Measurements from ENCODE around the gene LIN28A.
"Not testable (repeated sequence)": the region's sequence is repeated elsewhere in the genome, so short reads cannot be mapped to it uniquely, and the experiment has no call there.

Gene LIN28A, protein sequence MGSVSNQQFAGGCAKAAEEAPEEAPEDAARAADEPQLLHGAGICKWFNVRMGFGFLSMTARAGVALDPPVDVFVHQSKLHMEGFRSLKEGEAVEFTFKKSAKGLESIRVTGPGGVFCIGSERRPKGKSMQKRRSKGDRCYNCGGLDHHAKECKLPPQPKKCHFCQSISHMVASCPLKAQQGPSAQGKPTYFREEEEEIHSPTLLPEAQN

DNA sequence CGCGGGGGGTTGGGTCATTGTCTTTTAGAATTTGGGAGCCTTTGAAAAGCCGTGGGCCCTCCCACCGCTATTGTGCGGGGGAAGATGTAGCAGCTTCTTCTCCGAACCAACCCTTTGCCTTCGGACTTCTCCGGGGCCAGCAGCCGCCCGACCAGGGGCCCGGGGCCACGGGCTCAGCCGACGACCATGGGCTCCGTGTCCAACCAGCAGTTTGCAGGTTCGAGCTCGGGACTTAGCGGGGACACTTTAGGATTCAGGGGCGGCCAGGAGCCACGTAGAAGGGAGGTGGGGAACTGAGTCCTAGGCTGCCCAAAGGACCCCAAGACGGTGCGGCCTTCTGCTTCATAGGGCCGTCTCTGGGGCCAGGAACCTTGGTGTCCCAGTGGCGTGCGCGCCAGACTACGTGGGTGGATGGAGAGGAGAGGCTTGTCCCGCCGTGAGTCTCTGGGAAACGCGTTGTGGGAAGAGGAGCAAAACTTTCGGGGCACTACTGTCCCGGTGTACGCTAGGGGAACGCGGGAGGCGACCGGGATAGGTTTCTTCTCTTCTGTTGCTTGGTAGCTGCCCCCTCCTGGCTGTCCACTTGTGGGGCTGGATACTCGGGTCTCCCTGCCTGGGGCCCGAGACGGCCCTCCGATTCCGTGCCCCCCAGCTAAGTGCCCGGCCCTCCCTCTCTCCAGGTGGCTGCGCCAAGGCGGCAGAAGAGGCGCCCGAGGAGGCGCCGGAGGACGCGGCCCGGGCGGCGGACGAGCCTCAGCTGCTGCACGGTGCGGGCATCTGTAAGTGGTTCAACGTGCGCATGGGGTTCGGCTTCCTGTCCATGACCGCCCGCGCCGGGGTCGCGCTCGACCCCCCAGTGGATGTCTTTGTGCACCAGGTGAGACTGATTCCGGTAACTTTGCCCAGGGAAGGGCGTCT lies at the start of gene LIN28A:
Gene LIN28A (plus strand): TSS at position 112 of the 918 bp plus-strand sequence. CDS start 75 bp downstream, at position 187.
- DNase-seq (ENCODE audit: low read depth), result no peak

DNA sequence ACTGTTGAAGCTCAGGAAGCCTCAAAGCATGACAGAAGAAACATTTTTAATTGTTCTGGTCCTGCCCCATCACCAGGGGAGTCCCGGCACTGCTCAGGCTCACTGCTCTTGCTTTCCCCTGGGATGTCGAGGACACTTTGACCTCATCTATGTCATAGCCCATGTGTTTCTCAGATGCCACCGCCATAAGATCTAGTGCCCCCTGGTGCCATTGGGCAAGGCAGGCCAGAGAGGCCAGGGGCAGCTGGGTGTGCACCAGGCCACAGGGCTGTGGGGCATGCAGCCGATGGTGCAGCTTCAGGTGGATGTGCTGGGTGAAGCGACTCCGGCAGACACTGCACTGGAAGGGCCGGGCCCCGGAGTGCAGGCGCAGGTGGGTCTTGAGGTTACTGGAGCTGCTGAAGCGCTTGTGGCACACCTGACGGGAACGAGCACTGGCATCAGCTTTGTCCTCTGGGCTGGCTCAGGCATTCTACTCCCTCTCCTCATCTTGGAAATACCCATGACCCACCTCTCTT lies 49.0 kb upstream of the LIN28A start:
- no peak for DNase-seq (ENCODE audit: low read depth)

DNA sequence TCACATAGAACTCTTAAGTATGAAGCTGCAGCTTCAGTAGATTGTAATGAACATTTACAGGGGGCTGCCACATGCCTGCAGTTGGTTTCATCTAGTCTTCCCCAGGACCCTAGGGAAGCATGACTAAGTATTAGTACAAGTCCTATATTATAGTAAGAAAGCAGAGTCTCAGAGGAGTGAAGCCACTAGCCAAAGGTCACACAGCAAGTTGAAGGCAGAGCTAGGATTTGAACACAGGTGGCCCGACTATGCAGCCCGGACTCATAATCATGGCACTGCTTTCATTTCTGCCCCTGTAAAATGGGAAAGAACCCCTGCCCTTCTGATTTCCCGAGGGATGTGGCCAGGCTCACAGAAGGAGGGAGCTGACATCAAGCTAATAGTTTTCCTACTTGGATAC lies 48.3 kb upstream of the LIN28A start:
- DNase-seq (ENCODE audit: low read depth), result no peak

DNA sequence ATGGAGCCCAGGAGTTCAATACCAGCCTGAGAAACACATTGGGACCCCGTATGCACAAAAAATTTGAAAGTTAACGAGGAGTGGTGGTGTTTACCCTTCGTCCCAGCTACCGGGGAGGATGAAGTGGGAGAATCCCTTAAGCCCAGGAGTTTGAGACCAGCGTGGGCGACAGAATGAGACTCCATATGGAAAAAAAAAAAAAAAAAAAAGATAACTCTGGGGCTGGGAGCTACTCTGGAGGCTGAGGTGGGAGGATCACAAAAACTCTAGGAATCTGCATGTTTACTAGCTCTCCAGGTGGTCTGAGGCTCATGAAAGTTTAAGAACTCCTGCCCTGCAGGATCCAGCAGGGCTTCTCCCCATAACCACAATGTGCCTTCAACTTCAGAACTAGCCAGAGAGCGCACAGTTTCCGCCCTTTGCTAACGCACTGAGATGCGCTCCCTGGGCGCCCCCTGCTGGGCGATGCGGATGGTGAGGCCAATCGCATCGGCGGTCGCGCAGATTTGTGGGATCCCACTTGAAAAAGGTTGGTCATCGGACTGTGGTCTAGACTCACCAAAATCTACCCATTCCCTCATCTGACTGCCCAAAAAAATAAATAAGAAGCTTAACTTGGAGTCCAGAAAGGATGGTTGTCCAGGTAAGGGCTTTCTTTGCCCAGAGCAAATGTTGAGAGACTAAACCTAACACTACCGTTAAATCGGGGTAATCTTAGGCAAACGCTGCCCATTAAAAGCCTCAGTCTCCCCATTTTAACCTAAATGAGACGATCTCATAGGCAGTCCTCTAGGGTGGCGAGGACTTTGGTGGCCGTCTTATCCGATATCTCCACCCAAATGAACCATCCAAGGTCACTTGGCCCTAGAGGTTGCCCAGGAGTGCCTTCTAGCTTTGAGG lies 46.8 kb upstream of the LIN28A start:
- DNase-seq (ENCODE audit: low read depth), result peak; percentile 82

DNA sequence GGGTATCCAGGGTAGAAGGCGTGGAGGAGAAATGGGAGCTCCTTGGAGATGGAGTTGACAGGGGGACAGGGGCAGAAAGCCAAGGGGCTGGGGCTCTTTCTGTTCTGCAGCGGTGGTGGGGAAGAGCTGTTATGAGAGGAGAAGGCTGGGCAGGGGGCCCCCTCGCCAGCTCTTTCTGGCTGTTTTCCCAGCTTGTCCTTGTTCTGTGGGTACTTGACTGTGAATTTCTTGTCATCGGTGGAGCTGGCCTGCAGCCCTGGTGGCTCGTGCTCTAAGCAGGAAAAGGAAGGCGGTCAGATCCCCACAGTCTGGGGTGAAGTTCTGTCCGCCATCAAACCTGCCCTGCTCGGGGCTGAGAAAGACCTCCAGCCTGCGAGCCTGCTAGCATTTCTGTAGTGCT lies 45.7 kb upstream of the LIN28A start:
- no peak for DNase-seq (ENCODE audit: low read depth)

DNA sequence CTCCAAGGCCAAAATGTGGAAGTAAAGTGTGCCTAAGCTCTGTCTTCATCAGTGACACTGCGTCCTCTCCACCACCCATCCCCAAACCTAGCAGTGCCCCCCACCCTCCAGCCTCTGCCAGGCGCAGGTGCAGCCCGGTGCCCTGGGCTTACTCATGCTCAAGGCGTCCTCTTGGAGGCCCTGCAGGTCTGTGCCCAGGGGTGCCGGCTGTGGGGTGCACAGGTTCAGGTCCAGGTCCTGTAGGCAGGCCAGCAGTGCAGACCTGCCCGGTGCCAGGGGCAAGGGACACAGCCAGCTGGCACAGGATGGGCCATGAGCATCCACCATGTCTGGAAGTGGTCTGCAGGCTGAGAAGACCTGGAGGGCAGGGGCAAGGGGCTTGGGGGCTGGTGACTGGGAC lies 43.2 kb upstream of the LIN28A start:
- no peak for DNase-seq (ENCODE audit: low read depth)

DNA sequence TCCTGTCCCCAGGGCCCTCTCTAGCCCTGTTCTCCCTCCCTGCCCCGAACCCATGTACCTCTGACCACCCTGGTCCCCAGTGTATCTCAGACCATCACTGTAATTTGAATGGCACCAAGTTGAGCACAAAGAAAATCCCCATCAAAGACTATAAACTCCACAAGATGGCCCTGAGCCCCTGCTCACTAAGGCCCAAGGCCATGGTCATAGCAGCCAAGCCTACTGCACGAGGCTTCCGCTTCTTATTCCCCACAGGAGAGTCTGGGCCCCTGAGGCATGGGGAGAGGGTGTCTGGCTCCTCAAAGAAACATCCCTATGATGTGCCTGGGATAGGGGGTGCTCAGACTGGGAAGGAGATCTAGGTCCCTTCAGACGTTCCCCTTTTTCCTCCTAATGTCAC lies 42.6 kb upstream of the LIN28A start:
- DNase-seq (ENCODE audit: low read depth), result no peak

DNA sequence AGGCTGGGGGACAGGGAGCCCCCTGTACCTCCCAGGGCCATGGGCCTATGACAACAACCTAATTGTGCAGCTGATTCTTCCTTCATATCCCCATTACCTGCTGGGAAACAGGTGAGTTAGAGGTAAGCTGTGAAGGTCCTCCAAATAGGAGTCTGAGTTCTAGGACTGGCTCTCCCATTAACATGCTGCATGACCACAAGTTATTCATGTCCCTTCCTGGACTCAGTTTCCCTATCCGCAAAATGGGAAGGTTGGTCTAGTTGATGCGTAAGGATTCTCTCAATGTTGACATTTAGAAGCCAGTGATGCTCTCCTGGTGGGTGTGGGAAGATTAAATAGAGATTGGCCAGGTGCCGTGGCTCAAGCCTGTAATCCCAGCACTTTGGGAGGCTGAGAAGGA lies 42.1 kb upstream of the LIN28A start:
- no peak for DNase-seq (ENCODE audit: low read depth)

DNA sequence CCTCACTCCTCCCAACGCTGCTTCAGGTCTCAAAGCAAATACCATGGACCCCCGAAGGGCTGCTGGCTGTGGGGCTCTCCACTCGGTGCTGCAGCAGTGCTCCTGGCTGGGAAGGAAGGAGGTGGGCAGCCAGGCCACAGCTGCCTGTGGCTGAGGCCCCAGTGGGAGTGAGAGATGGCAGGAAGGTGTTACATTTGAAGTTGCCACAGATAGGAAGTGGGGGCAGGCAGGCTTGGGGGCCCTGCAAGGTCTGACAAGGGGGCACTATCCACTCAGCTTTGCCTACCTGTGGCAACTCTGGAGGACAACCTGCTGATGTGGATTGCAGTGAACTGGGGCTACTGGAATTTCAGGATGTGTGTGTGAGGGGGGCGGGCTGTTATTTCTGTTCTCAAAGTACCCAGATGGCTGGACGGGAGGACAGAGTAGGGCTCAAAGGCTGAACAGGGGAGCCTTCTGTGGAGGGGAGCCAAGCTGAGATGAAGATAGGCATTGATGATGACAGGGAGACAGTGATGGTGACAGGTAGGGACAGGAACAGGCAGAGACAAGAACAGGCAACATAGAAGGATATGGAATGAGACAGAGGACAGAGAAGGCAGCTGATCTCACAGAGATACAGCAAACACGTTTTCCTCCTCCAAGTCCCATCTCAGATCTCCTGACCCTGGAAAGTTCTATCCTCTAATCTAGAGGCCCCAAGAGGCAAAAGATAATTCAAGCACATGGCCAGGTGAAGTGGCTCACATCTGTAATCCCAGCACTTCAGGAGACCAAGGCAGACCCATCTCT lies 39.8 kb upstream of the LIN28A start:
- no peak for DNase-seq (ENCODE audit: low read depth)

DNA sequence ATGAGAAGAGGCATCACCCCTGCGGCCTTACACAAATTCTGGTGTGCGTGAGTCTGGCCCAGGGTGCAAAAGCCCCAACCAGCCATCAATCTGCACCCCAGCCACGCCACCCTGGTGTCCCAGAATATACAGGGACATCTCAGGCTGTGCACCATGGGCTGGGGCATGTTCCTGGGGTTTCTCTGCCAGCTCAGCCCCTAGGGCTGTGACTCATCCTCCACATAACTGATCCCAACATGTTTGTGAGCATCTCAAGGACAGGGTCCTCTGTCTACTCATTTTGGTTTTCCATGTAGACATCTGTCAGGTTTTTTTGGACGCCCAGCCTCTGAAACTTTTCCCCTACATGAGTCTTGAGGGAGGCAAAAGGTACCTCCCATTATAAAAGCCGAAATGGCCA lies 38.6 kb upstream of the LIN28A start:
- peak; percentile 72 for DNase-seq (ENCODE audit: low read depth)

DNA sequence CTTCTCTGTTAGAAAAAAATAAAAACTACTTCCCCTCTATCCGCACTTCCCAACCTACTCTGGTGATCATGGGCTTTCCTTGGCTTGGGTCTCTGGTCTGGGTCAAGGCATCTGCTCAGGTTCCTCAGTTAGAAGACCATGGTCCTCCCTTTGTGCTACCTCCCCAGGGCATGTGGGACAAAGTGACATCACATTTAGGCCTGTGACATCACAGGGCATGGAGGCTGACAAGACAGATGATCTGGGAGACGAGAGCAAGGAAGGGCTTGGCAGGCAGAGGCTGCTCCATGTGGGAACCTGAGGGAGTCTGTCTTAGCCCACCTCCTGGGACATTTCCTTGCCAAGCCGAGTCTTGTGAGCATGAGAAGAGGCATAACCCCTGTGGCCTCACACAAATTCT lies 38.0 kb upstream of the LIN28A start, which contains the start of gene ZNF683:
Gene ZNF683 (minus strand): TSS at position 140 of the 400 bp plus-strand sequence. CDS start 4,179 bp downstream, outside the sequence.
- DNase-seq (ENCODE audit: low read depth), result not testable (repeated sequence)

DNA sequence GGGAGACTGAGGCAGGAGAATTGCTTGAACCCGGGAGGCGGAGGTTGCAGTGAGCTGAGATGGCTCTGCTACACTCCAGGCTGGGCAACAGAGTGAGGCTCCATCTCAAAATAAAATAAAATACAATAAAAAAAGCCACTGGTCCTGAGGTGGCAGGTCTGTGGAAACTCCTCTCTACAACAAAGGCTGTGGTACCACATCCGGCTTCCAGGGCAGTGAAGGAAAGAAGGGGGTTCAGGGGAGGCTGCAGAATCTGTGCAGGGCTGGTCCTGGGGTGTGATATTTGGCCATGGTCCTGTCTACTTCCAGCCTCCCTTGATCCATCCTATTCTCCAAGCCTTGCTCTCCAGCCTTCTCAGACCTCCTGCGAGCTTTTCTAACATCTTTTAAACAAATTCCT lies 37.3 kb upstream of the LIN28A start:
- DNase-seq (ENCODE audit: low read depth), result no peak

DNA sequence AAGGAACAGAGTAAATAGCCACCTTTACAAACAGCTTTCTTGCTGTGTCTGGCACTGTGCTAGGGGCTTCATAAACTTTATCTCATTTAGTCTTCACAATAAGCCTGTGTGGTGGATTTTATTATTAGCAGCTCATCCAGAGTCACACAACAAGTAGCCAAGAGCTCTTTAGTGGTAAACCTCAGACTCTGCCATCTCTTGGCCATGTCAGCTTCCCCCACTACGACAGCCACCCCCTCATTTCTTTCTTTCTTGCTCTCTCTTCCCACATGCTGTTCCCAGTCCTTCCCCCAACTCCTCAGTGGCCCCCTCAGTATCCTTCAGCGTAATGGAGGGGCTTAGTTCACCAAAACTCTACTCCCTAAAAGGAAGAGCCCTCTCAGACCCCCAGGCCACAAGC lies 36.8 kb upstream of the LIN28A start:
- DNase-seq (ENCODE audit: low read depth), result no peak

DNA sequence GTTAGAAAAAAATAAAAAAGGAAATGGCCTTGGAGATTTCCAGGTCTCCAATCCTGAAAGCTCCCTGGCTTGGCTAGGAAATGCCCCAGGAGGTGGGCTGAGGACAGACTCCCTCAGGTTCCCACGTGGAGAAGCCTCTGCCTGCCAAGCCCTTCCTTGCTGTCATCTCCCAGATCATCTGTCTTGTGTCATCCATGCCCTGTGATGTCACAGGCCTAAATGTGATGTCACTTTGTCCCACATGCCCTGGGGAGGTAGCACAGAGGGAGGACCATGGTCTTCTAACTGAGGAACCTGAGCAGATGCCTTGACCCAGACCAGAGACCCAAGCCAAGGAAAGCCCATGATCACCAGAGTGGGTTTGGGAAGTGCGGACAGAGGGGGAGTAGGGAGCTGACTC lies 36.3 kb upstream of the LIN28A start:
- not testable (repeated sequence) for DNase-seq (ENCODE audit: low read depth)

DNA sequence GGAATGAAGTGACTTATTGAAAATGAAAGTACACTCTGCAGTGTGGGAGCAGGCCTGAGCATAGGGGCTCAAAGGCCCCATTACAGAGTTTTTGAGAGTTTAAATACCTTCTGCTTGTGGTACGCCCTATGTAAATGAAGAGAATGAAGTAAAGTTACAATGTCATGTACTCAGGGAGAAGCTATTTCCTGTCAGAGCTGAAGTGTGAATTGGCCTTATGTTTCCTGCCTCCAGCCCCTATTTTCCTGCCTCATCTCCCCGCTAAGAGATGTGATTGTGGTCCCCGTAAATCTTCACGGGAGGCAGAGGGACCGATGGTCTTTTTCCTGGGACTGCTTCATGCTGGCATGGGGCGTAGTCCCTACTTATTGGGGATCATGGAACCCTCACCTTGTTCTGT lies 35.5 kb upstream of the LIN28A start:
- peak; percentile 54 for DNase-seq (ENCODE audit: low read depth)

DNA sequence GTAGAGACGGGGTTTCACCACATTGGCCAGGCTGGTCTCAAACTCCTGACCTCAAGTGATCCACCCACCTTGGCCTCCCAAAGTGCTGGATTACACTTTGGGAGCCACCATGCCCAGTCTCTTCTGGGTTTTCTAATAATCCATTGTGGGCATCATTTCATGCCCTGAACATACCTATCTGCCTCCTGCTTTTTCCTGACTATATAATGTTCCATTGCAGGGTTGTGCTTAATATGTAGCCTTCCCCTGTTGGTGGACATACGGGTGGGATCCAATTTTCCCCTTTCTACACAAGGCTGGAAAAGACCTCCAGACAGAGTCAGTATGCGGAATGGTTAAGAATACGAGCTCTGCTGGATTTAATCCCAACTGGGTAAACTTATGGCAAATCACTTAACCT lies 34.6 kb upstream of the LIN28A start:
- DNase-seq (ENCODE audit: low read depth), result no peak

DNA sequence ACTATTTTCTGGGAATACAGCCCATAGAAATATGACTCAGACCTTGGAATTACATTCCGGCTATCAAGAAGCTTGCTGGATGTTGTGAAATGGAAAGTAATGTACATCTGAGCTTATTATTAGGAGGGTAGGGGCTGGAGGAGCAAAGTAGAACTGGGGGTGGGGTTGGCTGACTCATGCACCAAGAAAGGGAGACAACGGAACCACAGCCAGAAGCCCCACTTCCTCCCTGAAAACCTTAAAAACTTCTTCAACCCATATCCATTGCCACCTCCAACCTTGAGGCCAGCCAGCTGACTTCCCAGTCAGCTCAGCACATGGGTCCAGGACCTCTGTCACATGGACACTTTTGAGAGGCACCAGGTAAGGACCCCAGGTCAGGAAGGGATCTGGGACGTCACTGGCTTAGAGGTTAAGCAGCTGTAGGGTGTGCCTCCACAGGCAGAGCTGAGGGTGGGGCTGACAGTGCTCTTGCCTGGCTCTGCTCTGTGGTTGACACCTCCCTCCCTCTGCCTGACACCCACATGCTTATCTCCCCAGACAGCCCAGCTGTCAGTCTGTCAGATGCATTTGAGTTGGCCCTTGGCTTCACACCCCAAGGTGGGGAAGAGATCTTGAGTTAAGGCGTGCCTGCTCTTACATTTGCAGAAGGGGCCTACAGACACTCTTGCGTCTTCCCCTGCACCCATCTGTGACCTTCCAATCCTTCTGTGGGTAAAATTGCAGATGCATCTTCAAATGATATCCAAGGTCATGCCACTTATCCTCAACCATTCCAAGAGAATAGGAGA lies 32.3 kb upstream of the LIN28A start:
- DNase-seq (ENCODE audit: low read depth), result peak; percentile 93

DNA sequence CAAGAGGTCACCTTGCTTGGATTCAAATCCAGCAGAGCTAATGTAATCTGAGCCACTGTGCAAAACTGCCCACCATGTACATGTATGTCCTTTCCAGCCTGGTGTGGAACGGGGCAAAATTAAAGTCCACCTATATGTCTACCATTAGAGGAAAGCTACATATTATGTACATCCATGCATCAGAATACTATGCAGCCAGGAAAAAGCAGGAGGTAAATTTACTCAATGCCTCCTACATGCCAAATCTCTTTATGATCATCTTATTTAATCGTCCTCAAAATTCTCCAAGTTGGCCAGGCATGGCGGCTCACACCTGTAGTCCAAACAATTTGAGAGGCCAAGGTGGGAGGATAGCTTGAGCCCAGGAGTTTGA lies 31.8 kb upstream of the LIN28A start:
- no peak for DNase-seq (ENCODE audit: low read depth)

DNA sequence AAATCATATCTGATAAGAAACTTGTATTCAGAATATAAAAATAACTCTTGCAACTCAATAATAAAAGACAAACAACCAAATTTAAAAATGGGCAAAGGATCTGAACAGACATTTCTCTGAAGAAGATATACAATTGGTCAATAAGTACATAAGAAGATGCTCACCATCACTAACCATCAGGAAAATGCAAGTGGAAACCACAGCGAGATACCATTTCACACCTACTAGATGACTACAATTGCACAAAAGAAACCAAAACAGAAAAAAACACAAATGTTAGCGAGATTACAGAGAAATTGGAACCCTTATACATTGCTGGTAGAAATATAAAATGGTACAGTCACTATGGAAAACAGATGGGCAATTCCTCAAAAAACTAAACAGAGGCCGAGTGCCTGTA lies 26.5 kb upstream of the LIN28A start:
- no peak for DNase-seq (ENCODE audit: low read depth)

DNA sequence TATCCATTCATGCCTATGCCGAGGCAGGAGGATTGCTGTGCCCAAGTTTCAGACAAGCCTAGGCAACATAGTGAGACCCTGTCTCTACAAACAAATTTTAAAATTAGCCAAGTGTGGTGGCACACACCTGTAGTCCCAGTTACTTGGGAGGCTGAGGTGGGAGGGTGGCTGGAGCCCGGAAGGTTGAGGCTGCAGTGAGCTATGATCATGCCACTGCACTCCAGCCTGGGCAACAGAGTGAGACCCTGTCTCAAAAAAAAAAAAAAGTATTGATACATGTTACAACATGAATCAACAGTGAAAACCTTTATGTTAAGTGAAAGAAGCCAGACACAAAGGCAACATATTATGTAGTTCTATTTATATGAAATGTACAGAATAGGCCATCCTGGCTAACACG lies 25.6 kb upstream of the LIN28A start:
- not testable (repeated sequence) for DNase-seq (ENCODE audit: low read depth)

DNA sequence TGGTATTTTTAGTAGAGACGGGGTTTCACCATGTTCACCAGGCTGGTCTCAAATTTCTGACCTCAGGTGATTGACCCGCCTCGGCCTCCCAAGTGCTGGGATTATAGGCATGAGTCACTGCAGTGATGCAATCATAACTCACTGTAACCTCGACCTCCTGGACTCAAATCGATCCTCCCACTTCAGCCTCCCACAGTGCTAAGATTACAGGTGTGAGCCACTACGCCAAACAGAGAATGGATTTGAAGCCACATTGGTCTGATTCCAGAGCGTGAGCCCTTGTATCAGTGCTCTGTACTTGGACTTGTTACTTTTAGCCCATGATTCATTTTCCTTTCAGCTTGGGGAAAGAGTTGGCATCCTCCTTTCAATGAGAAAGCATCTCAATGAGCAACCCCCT lies 23.2 kb upstream of the LIN28A start:
- DNase-seq (ENCODE audit: low read depth), result peak; percentile 83

All from ELR (cell line).